Stimulated activated CD4-positive, alpha-beta T cell treated with anti-CD3 and anti-CD28 coated beads, Interleukin-2, amount 100 ng/mL, for 24 hours (primary cell): ENCODE results near the gene GMDS.
"Not testable (repeated sequence)": the region's sequence is repeated elsewhere in the genome, so short reads cannot be mapped to it uniquely, and the experiment has no call there.

Experiments
- DNase-seq, 2 donors: peaks; one replicate each; pipeline ENCODE4 v3.0.0-alpha.2; 2020

The GMDS gene

GRCh38 chr6:1760876-1761275, 484.5 kb downstream of the GMDS start:
- DNase-seq: no peak

- no peak for DNase-seq
These were observed 485.5 kb downstream of the GMDS start for GRCh38 chr6:1759870-1760269.

GRCh38 chr6:1758076-1758679, 487.2 kb downstream of the GMDS start:
- no peak for DNase-seq

GRCh38 chr6:1757131-1757530, 488.3 kb downstream of the GMDS start:
- DNase-seq: no peak

- DNase-seq: no peak
These were observed 488.8 kb downstream of the GMDS start for GRCh38 chr6:1756472-1757129.

GRCh38 chr6:1751063-1751462, 494.3 kb downstream of the GMDS start:
- not testable (repeated sequence) for DNase-seq

- no peak for DNase-seq
These were observed 496.4 kb downstream of the GMDS start for GRCh38 chr6:1749041-1749440.

- no peak for DNase-seq
These were observed 497.9 kb downstream of the GMDS start for GRCh38 chr6:1747531-1747930.

GRCh38 chr6:1747003-1747402, 498.4 kb downstream of the GMDS start:
- DNase-seq: no peak

GRCh38 chr6:1745814-1746213, 499.6 kb downstream of the GMDS start:
- DNase-seq: no peak

- no peak for DNase-seq
These were observed 500.9 kb downstream of the GMDS start for GRCh38 chr6:1744543-1744942.

GRCh38 chr6:1739680-1740079, 505.7 kb downstream of the GMDS start:
- DNase-seq: no peak

- no peak for DNase-seq
These were observed 506.2 kb downstream of the GMDS start for GRCh38 chr6:1739220-1739619.

- no peak for DNase-seq
These were observed 506.8 kb downstream of the GMDS start for GRCh38 chr6:1738558-1739081.

GRCh38 chr6:1737463-1738311, 507.7 kb downstream of the GMDS start:
- no peak for DNase-seq

- DNase-seq: no peak
These were observed 508.9 kb downstream of the GMDS start for GRCh38 chr6:1736346-1737105.

- DNase-seq: no peak
These were observed 510.1 kb downstream of the GMDS start for GRCh38 chr6:1735239-1735803.

GRCh38 chr6:1730882-1731281, 514.5 kb downstream of the GMDS start:
- DNase-seq: no peak

- no peak for DNase-seq
These were observed 515.7 kb downstream of the GMDS start for GRCh38 chr6:1729750-1730140.

- no peak for DNase-seq
These were observed 516.2 kb downstream of the GMDS start for GRCh38 chr6:1729133-1729749.

- DNase-seq: no peak
These were observed 519.0 kb downstream of the GMDS start for GRCh38 chr6:1726341-1726768.

- DNase-seq: no peak
These were observed 520.8 kb downstream of the GMDS start for GRCh38 chr6:1724616-1725015.
